Midbrain (tissue), 1 donor: ENCODE measurements around the gene RHOF.

ENCODE experiments used
- DNase-seq: peaks from one replicate; lab custom pipeline; 2025; lab: John Stamatoyannopoulos, UW

Gene RHOF

GRCh38 chr12:121741743-121742142, 51.7 kb downstream of the RHOF start:
- no peak for DNase-seq

- DNase-seq: no peak
Observed at GRCh38 chr12:121740847-121741246, 52.6 kb downstream of the RHOF start.

- DNase-seq: no peak
Observed at GRCh38 chr12:121738340-121738858, 55.1 kb downstream of the RHOF start.

GRCh38 chr12:121733849-121734248, 59.6 kb downstream of the RHOF start:
- DNase-seq: no peak

GRCh38 chr12:121731473-121731872, 62.0 kb downstream of the RHOF start:
- DNase-seq: no peak

GRCh38 chr12:121729021-121729420, 64.5 kb downstream of the RHOF start:
- DNase-seq: no peak
